HG02798 (cell line): Measurements from ENCODE around the gene SBF2.
"Not testable (repeated sequence)": the region's sequence is repeated elsewhere in the genome, so short reads cannot be mapped to it uniquely, and the experiment has no call there.

Experiments used
- ATAC-seq: cut with Tn5 transposase; IDR thresholded peaks from one replicate; pipeline ENCODE4 v1.9.1; 2021; ENCODE audit warnings: mild to moderate bottlenecking; ENCODE audit not compliant: unreplicated experiment, poor library complexity

The SBF2 gene

DNA sequence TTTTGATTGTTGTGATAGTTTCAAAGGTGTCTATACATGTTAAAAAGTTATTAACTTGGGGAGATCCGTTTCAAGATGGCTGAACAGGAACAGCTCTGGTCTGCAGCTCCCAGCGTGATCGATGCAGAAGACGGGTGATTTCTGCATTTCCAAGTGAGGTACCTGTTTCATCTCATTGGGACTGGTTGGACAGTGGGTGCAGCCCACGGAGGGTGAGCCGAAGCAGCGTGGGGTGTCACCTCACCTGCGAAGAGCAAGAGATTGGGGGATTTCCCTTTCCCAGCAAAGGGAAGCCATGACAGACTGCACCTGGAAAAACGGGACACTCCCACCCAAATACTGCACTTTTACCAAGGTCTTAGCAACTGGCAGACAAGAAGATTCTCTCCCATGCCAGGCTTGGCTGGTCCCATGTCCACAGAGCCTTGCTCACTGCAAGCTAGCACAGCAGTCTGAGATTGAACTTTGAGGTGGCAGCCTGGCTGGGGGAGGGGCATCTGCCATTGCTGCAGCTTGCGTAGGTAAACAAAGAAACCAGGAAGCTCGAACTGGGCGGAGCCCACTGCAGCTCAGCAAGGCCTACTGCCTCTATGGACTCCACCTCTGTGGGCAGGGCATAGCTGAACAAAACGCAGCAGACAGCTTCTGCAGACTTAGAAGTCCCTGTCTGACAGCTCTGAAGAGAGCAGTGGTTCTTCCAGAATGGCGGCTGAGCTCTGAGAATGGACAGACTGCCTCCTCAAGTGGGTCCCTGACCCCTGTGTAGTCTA is 363.3 kb downstream of the SBF2 start:
- not testable (repeated sequence) for ATAC-seq

GRCh38 chr11:9927670-9928069 is 366.3 kb downstream of the SBF2 start:
- ATAC-seq: no peak

DNA sequence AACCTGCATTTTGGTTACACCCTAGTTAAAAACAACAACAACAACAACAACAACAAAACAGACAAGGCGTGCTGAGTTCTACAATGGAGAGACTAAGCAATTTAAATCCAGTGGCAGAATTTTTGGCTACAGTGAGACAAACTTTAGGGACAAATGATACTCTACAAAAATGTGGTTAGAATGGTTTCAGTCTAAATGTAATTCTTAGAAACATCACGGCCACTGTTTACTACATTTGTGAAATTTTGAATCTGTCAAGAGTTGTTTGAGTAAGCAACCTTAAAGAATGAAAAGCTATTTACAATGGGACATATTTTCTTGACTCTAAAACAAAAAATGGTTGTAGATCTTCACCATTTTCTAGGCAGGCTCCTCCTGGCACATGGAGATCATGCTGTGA is 370.7 kb downstream of the SBF2 start:
- ATAC-seq: no peak

DNA sequence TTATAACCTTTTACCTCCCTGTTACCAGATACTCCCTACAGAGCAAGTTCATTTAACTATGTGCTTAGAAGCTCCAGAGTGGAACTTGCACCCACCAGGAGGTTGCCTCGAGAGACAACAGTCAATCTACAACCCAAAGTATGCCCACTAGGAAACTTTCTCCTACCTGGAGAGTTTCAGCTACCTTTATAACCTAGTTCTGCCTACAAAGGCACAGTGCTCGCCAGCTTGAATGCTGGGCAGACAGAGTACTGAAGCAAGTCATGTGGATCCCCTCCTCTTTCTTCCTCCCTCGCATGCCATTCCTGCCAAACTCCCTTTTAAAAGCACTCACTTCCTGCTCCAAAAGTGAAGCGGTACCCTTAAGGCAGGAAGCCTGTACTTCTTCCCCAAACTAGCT is 371.2 kb downstream of the SBF2 start:
- ATAC-seq: no peak

- no peak for ATAC-seq
Measured at GRCh38 chr11:9916480-9916879, 377.5 kb downstream of the SBF2 start.

DNA sequence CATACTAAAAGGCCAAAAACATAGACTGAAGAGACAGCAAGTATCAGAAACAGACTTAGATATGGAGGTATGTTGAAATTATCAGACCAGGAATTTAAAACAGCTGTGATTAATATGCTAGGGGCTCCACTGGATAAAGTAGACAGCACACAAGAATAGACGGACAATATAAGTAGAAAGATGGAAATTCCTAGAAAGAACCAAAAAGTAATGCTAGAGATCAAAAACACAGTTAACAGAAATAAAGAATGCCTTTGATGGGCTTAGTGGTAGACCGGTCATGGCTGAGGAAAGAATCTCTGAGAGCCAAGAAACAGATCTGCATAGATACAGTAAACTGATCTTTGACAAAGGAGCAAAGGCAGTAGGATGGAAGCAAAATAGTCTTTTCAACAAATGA is 380.0 kb downstream of the SBF2 start:
- ATAC-seq: no peak

DNA sequence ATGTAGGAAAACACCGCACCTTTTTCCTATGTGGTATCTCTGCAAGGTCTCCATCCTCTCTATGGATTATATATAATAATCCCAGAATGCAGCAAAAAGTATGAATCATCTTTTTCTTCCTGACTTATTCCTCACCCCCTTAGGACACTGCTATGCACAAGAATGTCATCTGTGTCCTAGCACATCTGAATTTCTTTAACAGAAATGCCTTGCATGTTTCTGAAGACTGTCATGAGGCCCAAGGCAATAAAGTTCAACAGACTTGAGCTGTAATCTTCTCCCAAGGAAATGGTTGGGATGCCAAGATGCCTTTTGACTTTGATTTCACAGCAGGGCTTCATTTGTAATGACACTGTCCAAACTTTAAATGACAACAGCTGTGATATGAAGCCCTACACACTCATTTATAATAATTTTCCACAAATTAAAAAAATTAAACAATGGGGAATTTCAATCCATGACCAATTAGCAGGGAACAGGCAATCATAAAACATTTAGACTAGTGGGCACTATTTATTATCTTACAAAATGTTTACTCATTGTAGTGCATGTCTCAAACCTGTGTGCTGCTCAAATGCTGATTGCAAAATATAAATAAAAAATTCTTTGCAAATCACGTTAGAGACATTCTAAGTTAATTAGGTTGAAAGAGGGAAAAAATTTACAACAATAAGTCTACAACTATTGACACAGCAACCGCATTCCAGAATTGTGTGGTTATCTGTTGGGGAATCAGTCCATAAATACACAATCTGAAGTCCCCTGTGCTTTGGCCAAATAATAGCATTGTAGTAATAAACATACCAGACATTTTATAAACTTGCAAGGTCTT is 387.8 kb downstream of the SBF2 start:
- ATAC-seq: no peak

DNA sequence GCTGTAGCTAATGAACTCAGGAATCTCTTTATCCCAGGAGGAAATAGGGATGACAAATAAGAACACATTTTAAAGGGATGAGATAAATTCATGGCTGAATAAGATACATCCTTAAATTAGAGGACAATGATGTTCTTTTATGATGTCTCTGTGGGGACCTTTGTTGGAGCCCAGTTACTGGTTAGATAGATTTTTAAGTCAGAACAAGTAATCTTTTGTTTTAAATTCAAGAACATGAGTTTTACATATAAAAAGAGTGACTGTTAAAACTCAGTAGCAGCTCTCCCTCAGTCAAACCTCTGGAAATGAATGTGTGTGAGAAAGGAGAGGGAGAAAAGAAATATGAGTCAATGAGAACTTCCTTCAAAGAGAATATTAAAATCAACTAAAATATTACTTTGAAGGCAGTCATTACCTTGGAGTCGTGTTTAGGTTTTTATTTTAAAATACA is 388.5 kb downstream of the SBF2 start:
- ATAC-seq: no peak

DNA sequence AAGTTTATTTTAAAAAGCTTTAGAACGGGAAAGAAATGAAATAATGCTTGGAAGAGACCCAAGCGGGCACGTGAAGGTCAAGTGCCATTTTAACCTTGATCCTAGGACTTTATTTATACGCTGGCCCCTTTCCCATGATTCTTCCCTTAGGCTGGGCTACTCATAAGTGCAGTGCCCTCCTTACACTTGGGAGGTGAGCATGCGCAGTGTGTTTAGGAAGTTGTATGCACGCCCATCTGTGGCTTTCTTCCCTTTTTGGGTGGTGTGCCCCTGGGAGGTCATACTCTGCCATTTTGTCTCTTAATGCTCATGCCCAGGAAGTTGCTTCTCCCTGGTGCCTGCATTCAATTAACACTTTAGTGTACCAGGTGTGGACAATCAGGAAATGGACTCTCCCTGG is 390.4 kb downstream of the SBF2 start:
- no peak for ATAC-seq

DNA sequence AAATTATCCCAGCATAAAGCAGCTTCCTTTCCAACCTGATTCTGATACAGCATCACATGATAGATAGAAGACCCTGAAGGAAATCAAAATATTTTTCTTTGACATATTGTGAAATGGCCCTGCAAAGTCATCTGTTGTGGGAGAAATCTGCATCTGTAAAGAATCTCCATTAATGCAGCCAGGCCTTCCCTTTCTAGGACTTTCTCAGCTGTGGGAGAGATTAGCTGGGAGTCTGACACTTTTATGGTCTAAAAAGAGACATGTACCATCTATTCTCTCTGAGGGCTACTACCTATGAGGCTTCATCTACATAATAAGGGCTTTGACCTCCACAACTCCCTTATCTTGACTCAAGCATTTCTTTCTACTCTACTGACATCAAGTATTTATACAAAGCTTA is 392.1 kb downstream of the SBF2 start:
- ATAC-seq: no peak

DNA sequence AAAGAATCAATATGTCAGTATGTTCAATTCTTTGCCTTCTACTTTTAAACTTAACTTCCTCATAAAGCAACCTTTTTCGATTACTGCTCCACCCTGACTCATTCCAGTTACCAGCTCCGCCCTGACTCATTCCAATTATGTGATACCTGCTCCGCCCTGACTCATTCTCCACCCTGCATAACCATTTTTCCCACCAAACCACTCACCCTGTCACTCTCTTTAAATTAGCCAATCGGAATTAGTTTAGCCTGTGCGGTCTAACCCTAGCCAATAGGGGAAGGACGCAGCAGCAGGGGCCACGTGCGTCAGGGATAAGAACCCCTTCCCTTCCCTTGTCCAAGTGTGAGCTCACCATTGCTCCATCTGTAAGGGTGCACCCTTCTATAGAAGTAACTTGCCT is 393.8 kb downstream of the SBF2 start:
- not testable (repeated sequence) for ATAC-seq

DNA sequence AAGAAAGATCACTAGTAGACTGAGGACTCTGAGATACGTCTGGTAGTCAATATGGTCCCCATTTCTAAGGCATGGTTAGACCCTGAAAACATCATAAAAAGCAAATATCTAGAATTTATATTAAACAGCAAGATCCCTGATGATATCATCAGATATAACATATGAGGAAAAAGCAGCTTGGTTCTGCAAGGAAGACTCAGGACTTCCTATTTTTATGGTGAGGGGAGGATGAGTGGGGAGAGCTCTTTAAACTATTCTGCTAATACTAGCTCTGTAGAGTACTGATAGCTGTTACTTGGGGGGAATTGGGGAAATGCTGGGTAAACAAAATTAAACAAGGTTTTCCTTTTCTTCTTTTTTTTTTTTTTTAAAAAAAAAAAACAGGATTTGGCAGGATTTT is 394.3 kb downstream of the SBF2 start:
- no peak for ATAC-seq

DNA sequence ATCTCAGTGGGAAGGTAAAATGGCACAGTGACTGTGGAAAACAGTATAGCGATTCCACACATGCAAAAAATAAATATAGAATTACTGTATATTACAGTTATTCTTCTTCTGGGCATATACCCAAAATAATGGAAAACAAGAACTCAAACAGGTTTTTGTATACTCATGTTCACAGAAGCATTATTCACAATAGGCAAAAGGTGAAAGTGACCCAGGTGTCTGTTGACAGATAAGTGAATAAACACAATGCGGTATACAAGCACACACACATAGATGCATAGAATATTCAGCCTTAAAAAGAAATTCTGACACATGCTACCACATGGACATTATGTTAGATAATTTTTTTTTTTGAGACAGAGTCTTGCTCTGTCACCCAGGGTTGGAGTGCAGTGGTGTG is 397.1 kb downstream of the SBF2 start:
- no peak for ATAC-seq

DNA sequence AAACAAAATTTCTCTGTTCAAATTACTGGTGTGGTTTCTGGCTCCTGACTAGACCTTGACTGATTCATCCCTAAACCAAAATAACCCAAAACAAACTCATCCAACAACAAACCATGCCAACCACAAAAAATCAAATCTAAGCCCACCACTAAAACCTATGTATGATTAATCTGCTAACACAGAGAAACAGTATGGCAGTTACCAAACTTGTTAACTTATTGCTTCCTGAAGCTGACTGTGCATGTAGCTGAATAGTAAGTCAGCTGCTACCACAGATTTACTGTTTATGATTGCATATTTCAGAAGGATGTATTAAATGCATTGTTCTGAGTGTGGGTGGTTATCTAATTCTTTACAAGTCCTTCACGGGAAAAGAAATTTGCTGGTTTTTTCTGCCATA is 399.0 kb downstream of the SBF2 start:
- ATAC-seq: no peak

GRCh38 chr11:9893474-9893873 is 400.5 kb downstream of the SBF2 start:
- ATAC-seq: no peak

GRCh38 chr11:9888938-9889337 is 405.1 kb downstream of the SBF2 start:
- no peak for ATAC-seq

GRCh38 chr11:9887472-9887871 is 406.5 kb downstream of the SBF2 start:
- no peak for ATAC-seq

- ATAC-seq: no peak
Measured at GRCh38 chr11:9886595-9886994, 407.4 kb downstream of the SBF2 start.

GRCh38 chr11:9884601-9885000 is 409.4 kb downstream of the SBF2 start:
- ATAC-seq: no peak

DNA sequence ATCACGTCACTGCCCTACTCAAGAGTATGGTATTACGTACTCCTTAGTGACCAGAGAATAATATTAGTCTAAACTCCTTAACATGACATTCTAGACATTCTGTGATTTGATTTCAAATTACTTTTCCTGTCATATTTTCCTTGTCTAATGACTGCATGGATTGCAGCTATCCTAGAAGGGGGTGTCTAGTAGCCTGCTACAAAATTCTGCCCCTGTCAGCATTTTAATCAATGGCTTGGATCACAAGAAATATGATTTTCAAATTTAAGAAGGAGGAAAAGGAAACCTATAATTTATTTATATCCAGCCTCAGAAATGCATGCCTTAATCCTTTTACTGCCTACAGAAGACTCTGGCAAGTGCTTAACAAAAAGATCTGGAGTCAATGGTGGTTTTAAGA is 413.4 kb downstream of the SBF2 start:
- ATAC-seq: no peak

DNA sequence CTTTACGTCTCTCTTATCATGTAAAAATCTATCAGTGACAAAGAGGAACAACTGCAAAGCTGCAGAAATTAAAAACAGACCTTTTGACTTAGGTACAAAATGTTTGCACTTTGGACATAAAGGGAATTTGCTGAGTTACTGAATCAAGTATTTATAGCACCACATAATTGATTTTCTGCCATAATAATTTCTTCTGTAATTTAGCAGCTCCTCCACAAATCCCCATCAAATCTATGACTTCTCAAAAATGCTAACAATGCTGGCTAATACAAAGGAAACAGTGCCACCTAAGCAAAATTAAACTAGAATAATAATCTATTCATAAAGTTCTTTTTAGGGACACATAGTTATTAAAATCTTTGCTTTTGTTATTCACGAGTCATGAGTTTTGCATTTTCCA is 415.1 kb downstream of the SBF2 start:
- no peak for ATAC-seq

DNA sequence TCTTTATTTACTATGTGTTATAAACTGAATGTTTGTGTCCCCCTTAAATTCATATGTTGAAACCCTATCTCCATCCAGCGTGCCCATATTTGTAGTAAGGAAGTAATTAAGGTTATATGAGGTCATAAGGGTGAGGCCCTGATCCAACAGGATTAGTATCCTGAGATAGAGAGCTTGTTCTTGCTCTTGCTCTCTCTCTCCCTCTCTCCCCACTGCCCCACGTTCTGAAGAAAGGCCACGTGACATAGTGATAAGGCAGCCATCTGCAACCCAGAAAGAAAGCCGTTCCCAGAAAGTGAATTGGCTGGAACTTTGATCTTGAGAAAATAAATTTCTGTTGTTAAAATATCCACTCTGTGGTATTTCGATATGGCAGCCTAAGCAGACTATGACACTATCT is 417.7 kb downstream of the SBF2 start:
- no peak for ATAC-seq
